Immature natural killer cell (primary cell): ENCODE data around the gene ACOT11. TPM values are rescaled to one million over a fixed set of nuclear protein-coding genes. Genes with fewer than 3 reads are reported as not detected.

Experiments
- DNase-seq, 3 donors: peaks; one replicate each; pipeline ENCODE4 v3.0.0; 2022; ENCODE audit warnings: mixed read lengths in 1 of 3
- H3K27ac Mint-ChIP-seq, 6 donors: one replicate each; pipeline ENCODE4 v1.8.0; 2020; ENCODE audit warnings: mixed read lengths in 6 of 6, mild to moderate bottlenecking in 5 of 6, inconsistent platforms in 4 of 6, moderate library complexity in 3 of 6
- H3K27me3 Mint-ChIP-seq, 3 donors: one replicate each; pipeline ENCODE4 v1.8.0; 2020 to 2021; ENCODE audit warnings: low read depth in 3 of 3, mild to moderate bottlenecking in 3 of 3, mixed read lengths in 3 of 3, moderate library complexity in 3 of 3, inconsistent platforms in 1 of 3
- H3K36me3 Mint-ChIP-seq, 3 donors: one replicate each; pipeline ENCODE4 v1.8.0; 2020; ENCODE audit warnings: mixed read lengths in 3 of 3, inconsistent platforms in 2 of 3, mild to moderate bottlenecking in 2 of 3
- H3K4me1 Mint-ChIP-seq, 2 donors: one replicate each; pipeline ENCODE4 v1.8.0; 2020; ENCODE audit warnings: inconsistent platforms in 2 of 2, mild to moderate bottlenecking in 2 of 2, mixed read lengths in 2 of 2, moderate library complexity in 1 of 2
- H3K4me3 Mint-ChIP-seq, 5 donors: one replicate each; pipeline ENCODE4 v1.8.0; 2020; ENCODE audit warnings: mild to moderate bottlenecking in 5 of 5, mixed read lengths in 5 of 5, inconsistent platforms in 3 of 5, moderate library complexity in 3 of 5
- H3K9me3 Mint-ChIP-seq, 6 donors: one replicate each; pipeline ENCODE4 v1.8.0; 2020; ENCODE audit warnings: mild to moderate bottlenecking in 6 of 6, mixed read lengths in 6 of 6, inconsistent platforms in 4 of 6, moderate library complexity in 3 of 6
- polyA plus RNA-seq, 3 donors: library from polyadenylated mRNA; unstranded; fragments of 300-500 nt; fragmentation: Illumina TruSeq; gene quantifications; one replicate each; pipeline ENCODE4 v1.2.3, GENCODE V29; 2021

ACOT11 gene
- polyA plus RNA-seq, 3 donors from 2014 or later = 0.27 to 0.44 TPM; not detected in 1

- Mint-ChIP-seq H3K27ac (no peak overlapping the region), H3K36me3 (no peaks in the 10 kb centered on the region), H3K4me1 (peaks cover 9 to 10% of the 10 kb centered on the region in 2 donors), H3K4me3 (no peak overlapping the region), H3K9me3 (no peaks in the 10 kb centered on the region), H3K27me3 (peaks cover 1 to 5% (median 2%) of the 10 kb centered on the region in 3 donors)
- DNase-seq = no peak
Observed at GRCh38 chr1:54607821-54608565, 60.0 kb downstream of the ACOT11 start.

DNA sequence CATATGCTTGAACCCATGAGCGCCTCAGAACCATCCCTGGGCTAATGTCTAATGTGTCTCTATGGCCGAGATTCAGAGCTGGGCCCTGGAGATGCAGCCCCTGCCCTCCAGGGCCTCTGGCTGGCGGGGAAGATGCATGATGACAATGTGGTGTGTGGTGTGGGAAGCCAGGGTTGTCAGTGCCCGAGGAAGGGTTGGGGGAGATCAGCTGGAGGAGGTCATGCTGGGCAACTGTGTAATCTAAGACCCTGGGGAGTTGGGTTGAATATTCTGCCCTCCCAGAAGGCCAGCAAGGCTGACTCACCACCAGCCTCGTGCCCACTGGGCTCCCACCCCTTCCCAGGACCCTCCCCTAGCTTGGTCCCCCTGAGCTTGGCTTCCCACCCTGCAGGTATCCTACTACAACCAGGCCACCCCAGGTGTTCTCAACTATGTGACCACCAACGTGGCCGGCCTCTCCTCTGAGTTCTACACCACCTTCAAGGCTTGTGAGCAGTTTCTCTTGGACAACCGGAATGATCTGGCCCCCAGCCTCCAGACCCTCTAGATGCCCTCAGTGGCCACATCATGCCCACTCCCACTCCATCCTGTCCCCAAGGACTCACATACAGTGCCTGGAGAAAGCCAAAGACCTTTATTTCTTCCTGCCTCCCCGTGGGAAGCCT, 60.7 kb downstream of the ACOT11 start:
- Mint-ChIP-seq H3K27ac (no peak overlapping the region), H3K36me3 (no peaks in the 10 kb centered on the region), H3K4me1 (peaks cover 9 to 10% of the 10 kb centered on the region in 2 donors), H3K9me3 (no peaks in the 10 kb centered on the region), H3K4me3 (no peak overlapping the region), H3K27me3 (peaks cover 1 to 5% (median 2%) of the 10 kb centered on the region in 3 donors)
- DNase-seq = no peak

- H3K27ac Mint-ChIP-seq = no peak overlapping the region
- H3K4me1 Mint-ChIP-seq = peaks cover 6 to 8% of the 10 kb centered on the region in 2 donors
- no peaks in the 10 kb centered on the region for H3K36me3 Mint-ChIP-seq
- DNase-seq = no peak
- no peaks in the 10 kb centered on the region for H3K9me3 Mint-ChIP-seq
- no peak overlapping the region for H3K4me3 Mint-ChIP-seq
- H3K27me3 Mint-ChIP-seq = peaks cover 1 to 5% (median 2%) of the 10 kb centered on the region in 3 donors
Observed at GRCh38 chr1:54609301-54609921, 61.4 kb downstream of the ACOT11 start.

GRCh38 chr1:54610048-54610447, 62.0 kb downstream of the ACOT11 start:
- Mint-ChIP-seq H3K36me3 (no peaks in the 10 kb centered on the region), H3K9me3 (no peaks in the 10 kb centered on the region), H3K4me1 (peaks cover 0 to 2% of the 10 kb centered on the region in 2 donors), H3K27ac (no peak overlapping the region), H3K27me3 (peaks cover 0 to 5% (median 2%) of the 10 kb centered on the region in 3 donors), H3K4me3 (no peak overlapping the region)
- DNase-seq = no peak

GRCh38 chr1:54610601-54611580, 62.9 kb downstream of the ACOT11 start:
- H3K27me3 Mint-ChIP-seq = peaks cover 0 to 5% (median 2%) of the 10 kb centered on the region in 3 donors
- no peak overlapping the region for H3K4me3 Mint-ChIP-seq
- DNase-seq = no peak
- no peaks in the 10 kb centered on the region for H3K36me3 Mint-ChIP-seq
- H3K9me3 Mint-ChIP-seq = no peaks in the 10 kb centered on the region
- H3K4me1 Mint-ChIP-seq = no peaks in the 10 kb centered on the region
- H3K27ac Mint-ChIP-seq = no peak overlapping the region

DNA sequence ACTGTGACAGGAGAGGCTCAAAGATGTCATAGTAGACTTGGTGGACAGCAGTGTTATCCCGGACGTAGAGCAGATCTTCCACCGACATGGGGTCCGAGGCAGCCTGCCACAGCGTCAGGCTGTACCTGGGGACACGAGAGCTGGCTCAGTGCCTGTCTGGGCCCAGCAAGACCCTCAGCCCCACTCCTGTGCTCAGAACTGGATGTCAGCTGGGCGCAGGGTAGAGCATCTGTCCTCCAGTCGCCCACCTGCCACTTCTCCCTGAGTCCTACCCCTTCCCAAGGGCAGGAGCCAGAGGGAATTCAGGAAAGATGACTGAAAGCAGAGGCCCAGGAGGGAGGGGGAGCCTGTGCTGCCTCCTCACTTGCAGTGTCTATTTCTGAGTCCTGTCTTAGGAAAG, 63.6 kb downstream of the ACOT11 start:
- H3K9me3 Mint-ChIP-seq = no peaks in the 10 kb centered on the region
- no peaks in the 10 kb centered on the region for H3K36me3 Mint-ChIP-seq
- H3K4me3 Mint-ChIP-seq = no peak overlapping the region

GRCh38 chr1:54614024-54614423, 66.0 kb downstream of the ACOT11 start:
- Mint-ChIP-seq H3K36me3 (no peaks in the 10 kb centered on the region), H3K9me3 (no peaks in the 10 kb centered on the region), H3K27me3 (peaks cover 0 to 8% (median 4%) of the 10 kb centered on the region in 3 donors), H3K4me1 (no peaks in the 10 kb centered on the region), H3K27ac (no peak overlapping the region), H3K4me3 (no peak overlapping the region)
- DNase-seq = no peak

More for the DNA sequence above, 63.6 kb downstream of the ACOT11 start:
- H3K4me1 Mint-ChIP-seq = no peaks in the 10 kb centered on the region
- DNase-seq = no peak
- H3K27me3 Mint-ChIP-seq = peaks cover 0 to 5% (median 2%) of the 10 kb centered on the region in 3 donors
- no peak overlapping the region for H3K27ac Mint-ChIP-seq

- H3K36me3 Mint-ChIP-seq = no peaks in the 10 kb centered on the region
- H3K27me3 Mint-ChIP-seq = peaks cover 0 to 8% (median 4%) of the 10 kb centered on the region in 3 donors
- no peaks in the 10 kb centered on the region for H3K9me3 Mint-ChIP-seq
- DNase-seq = no peak
- H3K4me3 Mint-ChIP-seq = no peak overlapping the region
- no peak overlapping the region for H3K27ac Mint-ChIP-seq
- no peaks in the 10 kb centered on the region for H3K4me1 Mint-ChIP-seq
Observed at GRCh38 chr1:54614563-54614962, 66.5 kb downstream of the ACOT11 start.

DNA sequence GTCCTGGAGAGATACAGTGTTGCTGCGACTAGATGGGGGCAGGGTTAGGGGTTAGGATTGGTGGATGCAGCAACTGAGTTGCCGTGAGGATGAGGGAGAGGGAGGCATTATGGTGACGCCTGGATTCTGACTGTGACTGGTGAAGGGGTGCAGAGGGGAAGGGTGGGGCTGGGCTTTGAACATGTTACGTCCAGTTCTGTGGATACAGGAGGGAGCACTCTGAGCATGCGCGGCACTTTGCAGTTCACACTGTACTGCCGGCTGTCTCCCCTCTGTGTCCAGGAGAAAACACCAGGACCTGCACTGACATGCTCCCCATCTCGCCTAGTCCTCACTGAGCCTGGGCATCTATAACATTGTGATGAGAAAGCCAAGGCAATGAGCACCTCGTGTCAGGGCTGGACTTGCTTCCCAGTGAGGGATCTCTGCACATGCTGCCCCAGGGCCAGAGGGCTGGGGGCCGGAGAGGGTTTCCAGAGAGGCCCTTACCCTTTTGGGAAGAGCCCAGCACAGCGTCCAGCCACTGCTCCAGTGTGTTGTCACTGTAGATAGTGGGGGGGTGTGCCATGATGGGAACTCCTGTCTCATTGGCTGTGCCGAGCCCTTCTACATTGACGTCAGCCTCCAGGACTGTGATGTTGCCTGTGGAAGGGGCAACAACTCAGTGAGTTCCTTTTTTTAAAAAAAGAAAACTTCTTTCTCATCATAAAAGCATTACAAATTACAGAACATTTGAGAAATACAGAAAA, 67.7 kb downstream of the ACOT11 start:
- no peak overlapping the region for H3K27ac Mint-ChIP-seq
- no peak overlapping the region for H3K4me3 Mint-ChIP-seq
- DNase-seq = no peak
- no peaks in the 10 kb centered on the region for H3K4me1 Mint-ChIP-seq
- peaks cover 0 to 9% (median 4%) of the 10 kb centered on the region in 3 donors for H3K27me3 Mint-ChIP-seq
- H3K36me3 Mint-ChIP-seq = no peaks in the 10 kb centered on the region
- H3K9me3 Mint-ChIP-seq = no peaks in the 10 kb centered on the region

DNA sequence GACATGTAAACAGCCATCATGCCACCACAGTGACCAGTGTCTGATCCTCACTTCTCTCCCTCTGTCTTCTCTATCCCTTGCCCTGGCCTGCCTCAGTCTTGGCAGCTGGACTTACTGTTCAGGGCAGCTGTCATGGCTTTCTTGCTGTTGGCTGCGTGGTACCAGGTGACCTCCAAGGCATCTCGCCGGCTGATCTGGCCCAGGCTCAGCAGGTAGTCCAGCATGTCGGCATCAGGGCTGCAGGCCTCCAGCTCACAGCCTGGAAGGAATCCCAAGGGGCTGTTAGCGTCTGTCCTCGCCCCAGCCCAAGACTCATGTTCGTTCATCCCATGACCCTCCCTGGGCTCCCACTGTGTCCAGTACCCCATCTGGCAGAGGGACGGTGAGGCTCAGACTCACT, 71.7 kb downstream of the ACOT11 start:
- Mint-ChIP-seq H3K27me3 (peaks cover 0 to 8% (median 4%) of the 10 kb centered on the region in 3 donors), H3K27ac (no peak overlapping the region), H3K4me3 (no peak overlapping the region), H3K4me1 (no peaks in the 10 kb centered on the region), H3K9me3 (no peaks in the 10 kb centered on the region), H3K36me3 (no peaks in the 10 kb centered on the region)
- no peak for DNase-seq

DNA sequence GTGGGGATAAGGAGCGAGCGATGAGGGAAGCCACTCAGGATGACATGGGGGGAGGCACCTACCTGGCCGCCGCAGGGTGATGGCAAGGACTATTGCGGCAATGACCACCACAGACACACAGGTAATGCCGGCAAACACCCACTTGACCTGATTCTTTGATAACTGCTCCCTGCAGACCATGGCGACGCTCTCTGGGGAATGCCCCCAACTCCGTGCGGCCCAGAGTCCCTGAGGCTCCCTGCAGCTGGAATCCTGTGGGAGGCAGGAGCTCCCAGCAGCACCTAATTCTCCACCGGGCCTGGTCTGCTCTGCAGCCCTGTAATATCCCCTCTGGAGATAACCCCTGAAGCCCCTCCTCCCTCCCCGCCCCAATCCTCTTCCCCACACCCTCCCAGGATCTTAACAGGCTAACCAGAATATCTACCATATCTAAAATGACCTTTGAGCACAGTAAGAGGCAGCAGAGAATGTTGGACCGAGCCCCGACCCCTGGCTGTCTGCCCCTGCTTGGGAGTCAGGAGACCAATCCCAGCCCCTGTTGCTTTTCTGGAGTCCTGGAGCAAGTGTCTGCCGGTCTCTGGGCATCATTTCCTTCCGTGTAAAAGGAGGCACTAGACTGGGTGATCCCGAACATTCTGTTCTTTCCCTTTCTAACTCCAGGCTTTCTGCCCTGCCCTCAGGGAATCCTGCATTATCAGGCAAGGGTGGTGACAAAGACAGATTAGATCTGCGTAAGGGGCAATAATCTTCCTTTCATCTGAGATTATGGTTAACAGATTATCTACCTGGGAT, 75.4 kb downstream of the ACOT11 start, which contains the start of gene FAM151A:
Gene FAM151A (minus strand): TSS at position 310 of the 792 bp plus-strand sequence. CDS start 130 bp downstream, at position 180.
- Mint-ChIP-seq H3K9me3 (no peaks in the 10 kb centered on the region), H3K4me3 (no peak within 1 kb of the TSS), H3K4me1 (no peaks in the 10 kb centered on the region), H3K27ac (no peak within 1 kb of the TSS), H3K27me3 (peaks cover 1 to 5% (median 2%) of the 10 kb centered on the region in 3 donors), H3K36me3 (no peaks in the 10 kb centered on the region)
- no peak for DNase-seq
